Measurements from ENCODE around the gene PACRG.

DNA sequence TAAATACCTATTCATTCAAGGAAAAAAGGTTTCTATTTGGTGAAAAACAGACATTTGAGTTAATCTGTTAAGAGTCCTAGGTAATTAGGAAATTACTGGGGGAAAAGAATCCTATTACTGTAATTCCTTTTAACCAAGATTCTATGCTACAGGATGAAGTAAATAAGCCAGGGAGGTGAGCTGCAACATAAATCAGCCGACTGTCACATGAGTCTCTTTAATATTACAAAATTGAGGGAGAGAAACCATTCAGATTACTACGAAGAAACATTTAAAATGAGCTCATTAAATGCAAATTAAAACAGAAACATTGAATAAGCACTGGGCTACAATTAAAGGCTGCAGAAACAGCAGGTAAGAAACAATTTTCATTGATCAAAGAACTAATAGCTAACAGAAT, 5.5 kb upstream of the PACRG start:
- TF ChIP-seq CTCF (conservative IDR thresholded peaks at IDR 0.05; ENCODE audit: low read length) (no peak), EZH2phosphoT487 (IDR thresholded peaks at IDR 0.05; ENCODE audit: borderline replicate concordance, low read depth, low read length) (no peak)

All from OCI-LY7 (cell line).